ENCODE measurements around the gene LAGE3. TPM values are rescaled to one million over a fixed set of nuclear protein-coding genes. Genes with fewer than 3 reads are reported as not detected.

The LAGE3 gene
- total RNA-seq, result 28.0 and 28.9 TPM in 2 replicates

- DNase-seq (ENCODE audit: extremely low read depth, low read depth, low spot score), result no peak
These were observed at the start of gene LAGE3 for GRCh38 chrX:154478728-154479622. Gene LAGE3, minus strand, starts transcription at chrX:154479281. Its CDS starts 366 bp downstream, at chrX:154478915.

- DNase-seq (ENCODE audit: extremely low read depth, low read depth, low spot score), result no peak
These were observed 48.0 kb upstream of the LAGE3 start for GRCh38 chrX:154526901-154527675.

GRCh38 chrX:154525606-154526490 is 46.8 kb upstream of the LAGE3 start:
- DNase-seq (ENCODE audit: extremely low read depth, low read depth, low spot score), result no peak

- no peak for DNase-seq (ENCODE audit: extremely low read depth, low read depth, low spot score)
These were observed 40.3 kb upstream of the LAGE3 start for GRCh38 chrX:154519389-154519788.

- DNase-seq (ENCODE audit: extremely low read depth, low read depth, low spot score), result no peak
These were observed 38.2 kb upstream of the LAGE3 start for GRCh38 chrX:154517101-154517781.

GRCh38 chrX:154516656-154517100 is 37.6 kb upstream of the LAGE3 start:
- no peak for DNase-seq (ENCODE audit: extremely low read depth, low read depth, low spot score)

GRCh38 chrX:154515966-154516655 is 37.0 kb upstream of the LAGE3 start, which contains the start of gene FAM3A:
Gene FAM3A, minus strand, starts transcription at chrX:154516232. Its CDS starts 460 bp downstream, at chrX:154515772.
- no peak for DNase-seq (ENCODE audit: extremely low read depth, low read depth, low spot score)

GRCh38 chrX:154515090-154515965 is 36.2 kb upstream of the LAGE3 start:
- DNase-seq (ENCODE audit: extremely low read depth, low read depth, low spot score), result no peak

- DNase-seq (ENCODE audit: extremely low read depth, low read depth, low spot score), result no peak
These were observed 34.6 kb upstream of the LAGE3 start for GRCh38 chrX:154513716-154514115.

- DNase-seq (ENCODE audit: extremely low read depth, low read depth, low spot score), result no peak
These were observed 33.9 kb upstream of the LAGE3 start for GRCh38 chrX:154512879-154513553.

GRCh38 chrX:154511761-154512160 is 32.7 kb upstream of the LAGE3 start:
- DNase-seq (ENCODE audit: extremely low read depth, low read depth, low spot score), result no peak

- no peak for DNase-seq (ENCODE audit: extremely low read depth, low read depth, low spot score)
These were observed 30.4 kb upstream of the LAGE3 start for GRCh38 chrX:154509455-154509854.

GRCh38 chrX:154508384-154508745 is 29.3 kb upstream of the LAGE3 start:
- no peak for DNase-seq (ENCODE audit: extremely low read depth, low read depth, low spot score)

GRCh38 chrX:154507673-154508383 is 28.7 kb upstream of the LAGE3 start:
- DNase-seq (ENCODE audit: extremely low read depth, low read depth, low spot score), result no peak

GRCh38 chrX:154506483-154507332 is 27.6 kb upstream of the LAGE3 start:
- no peak for DNase-seq (ENCODE audit: extremely low read depth, low read depth, low spot score)

GRCh38 chrX:154505734-154506133 is 26.7 kb upstream of the LAGE3 start:
- DNase-seq (ENCODE audit: extremely low read depth, low read depth, low spot score), result no peak

Data from glomerular endothelial cell (primary cell).